OCI-M1 (cell line): ENCODE data around the gene EMID1.

Source experiments
- DNase-seq: peaks from one replicate; lab custom pipeline; 2025; lab: John Stamatoyannopoulos, UW

Gene EMID1

DNA sequence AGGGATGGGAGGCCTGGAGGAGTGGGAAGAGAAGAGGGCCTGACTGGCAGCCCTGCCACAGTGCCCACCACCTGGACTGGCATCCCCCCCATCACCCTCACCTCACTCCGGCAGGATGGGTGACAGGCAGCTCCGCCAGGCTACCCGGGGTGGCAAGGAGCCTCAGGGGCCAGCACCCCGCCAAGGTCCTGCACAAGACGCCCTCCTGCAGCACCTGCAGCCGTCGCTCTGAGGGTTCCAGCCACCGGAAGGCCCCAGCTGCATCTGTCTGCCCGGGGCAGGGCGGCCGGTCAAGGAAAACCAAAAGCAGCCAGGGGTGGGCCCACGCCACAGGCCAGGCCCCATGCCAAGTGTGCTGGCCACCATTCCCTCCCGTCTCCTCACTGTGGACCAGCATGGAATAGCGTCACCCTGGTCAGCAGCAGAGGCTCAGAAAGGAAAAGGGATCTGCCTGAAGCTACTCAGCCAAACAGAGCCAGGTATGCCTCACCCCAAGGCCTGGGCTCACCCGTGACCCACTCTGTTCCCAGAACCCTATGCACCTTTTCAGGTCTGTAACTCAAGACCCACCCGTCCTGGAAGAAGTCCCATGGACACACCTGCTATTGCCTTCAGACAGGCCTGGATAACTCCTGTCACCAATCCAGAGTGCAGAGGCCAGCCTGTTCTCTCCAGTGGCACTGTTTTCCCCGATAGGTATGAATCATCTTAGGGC, 55.1 kb downstream of the EMID1 start:
- no peak for DNase-seq

DNA sequence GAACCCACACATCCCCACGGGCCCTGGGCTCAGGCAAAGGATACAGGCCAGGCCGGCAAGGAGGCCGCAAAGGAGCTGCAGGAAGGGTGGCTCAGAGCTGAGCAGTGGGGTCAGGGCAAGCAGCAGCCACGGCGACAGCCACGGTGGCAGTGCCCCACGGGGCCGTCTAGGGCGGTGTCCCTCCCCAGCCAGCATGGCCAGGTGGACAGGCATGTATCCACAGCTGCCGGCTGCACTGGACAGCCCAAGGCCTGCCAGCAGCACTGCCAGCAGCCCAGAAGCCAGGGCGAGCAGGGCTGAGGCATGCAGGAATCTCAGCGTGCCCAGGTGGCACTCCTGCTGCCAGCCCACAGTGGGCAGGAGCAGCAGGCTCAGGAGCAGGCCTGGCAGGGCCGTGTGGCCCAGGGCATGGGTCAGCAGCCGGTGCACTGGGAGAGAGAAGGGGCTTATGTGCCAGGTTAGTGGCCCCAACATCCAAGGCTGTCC, 58.1 kb downstream of the EMID1 start:
- DNase-seq, result no peak

DNA sequence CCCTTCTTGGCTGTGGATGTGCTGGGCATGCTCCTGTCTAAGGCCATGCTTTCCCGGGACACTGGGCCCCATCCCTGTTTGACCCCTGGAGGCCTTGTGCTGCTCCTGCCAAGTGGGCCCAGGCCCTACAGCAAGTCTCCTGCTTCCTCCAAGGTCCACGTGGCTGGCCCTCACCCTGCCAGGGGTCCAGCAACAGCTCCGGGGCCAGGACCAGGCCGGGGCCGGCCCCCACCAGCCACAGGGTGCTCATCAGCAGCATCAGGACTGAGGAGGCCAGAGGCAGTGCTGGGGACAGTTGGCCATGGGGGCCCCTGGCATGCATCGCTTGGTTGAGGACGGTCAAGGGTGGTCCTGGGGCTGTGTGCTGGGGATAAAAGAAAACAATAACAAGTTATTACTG, 59.6 kb downstream of the EMID1 start:
- no peak for DNase-seq

DNA sequence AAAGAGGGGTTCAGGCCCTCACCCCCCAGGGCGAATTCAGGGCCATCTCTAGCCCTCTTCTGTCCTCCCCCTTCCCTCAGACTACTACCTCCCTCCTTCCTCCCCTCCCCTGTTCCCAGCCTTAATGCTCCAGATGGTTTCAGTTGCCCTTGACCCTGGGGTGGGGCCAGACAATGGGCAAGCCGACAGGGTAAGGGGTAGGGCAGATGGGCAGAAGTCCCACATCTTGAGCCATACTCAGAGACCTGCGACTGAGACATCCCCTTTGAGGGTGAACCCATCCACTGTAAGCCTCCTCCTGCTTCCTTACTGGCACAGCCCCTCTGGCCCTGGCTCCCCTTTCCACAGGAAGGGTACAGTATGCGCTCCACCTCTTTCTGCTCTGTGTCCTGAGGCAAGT, 60.2 kb downstream of the EMID1 start:
- DNase-seq, result no peak

DNA sequence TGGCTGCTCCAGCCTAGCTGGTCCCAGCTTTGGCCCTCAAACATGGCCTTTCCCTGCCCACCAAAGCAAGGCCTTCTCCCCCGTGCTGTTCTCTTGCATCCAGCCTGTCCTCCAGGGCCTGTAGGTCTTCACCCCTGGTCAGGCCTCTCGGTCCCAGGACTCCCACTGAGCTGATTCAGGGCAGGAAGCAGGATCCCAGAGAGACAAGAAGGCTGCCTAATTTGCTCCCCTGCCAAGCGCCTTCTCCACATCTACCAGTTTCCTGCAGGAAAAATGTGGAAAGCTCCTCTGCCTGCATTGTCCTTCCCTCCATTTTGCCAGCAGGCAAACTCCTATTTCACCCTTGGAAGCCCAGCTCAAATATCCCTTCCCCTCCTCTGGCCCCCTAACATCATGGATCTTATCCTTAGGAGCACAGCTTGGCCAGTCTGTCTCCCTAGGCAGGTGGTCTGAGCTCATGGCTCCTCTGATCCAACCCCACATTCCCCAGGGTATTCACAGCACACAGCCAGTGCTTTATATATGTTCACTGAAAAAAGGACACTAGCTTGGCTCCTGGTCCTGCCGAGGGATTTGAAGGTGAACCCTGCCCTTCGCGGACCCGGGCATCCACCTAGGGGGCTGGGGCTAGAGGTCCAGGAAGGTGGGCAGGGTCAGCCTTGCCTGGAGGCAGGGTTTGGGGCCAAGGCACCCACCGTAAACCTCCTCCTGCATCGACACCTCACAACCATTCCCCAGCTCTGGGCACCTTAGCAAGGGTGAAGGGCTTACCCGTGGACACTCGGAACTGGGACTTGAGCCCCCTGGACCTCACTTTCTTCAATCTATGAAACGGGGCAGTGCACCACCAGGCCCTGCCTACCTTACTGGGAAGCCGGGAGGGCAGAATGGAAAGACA, 61.1 kb downstream of the EMID1 start:
- DNase-seq, result peak; percentile 41

DNA sequence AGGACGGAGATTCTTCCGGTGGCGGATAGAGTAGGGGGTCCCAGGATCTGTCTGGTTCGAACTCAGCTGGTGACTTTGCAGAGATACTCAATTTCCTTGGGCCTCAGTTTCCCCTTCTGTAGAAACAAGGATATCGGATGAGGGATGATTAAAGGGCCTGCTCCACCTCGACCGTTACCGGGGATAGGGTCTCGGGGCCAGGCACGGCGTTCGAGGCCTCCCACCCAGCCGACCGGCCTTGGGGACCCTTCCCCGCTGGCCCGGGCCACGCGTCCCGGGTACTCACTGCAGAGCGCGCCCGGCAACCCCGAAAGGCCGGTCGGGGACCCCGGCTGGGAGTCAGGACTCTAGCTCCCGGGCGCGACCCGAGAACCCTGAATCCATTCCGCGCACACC, 61.8 kb downstream of the EMID1 start:
- no peak for DNase-seq

DNA sequence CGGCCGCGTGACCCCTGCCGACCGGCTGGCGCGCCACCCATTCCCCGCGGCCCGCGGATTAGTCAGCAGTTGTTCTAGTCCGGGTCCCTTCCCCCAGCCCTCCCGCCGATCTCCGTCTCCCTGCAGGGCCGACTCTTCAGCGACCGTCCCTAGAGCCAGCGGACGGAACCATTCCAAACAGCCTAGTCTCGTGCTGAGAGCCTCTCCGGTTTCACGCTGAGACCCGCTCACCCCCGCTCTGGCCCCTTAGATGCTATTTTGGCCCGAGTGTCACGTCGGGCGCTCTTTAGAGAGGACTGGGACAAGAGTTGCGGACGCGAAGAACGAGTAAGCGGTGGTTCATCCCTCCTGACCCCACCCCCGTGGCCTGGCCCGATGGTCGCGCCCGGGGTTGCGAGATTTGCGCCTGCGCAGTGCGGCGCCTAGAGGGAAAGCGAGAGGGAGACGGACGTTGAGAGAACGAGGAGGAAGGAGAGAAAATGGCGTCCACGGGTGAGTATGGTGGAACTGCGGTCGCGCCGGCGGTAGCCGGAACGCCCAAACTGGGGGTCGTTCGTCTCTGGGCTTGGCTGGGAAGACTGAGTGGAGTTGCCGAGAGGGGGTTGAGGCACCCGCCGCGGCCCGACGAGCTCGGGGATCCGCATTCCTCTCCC, 62.3 kb downstream of the EMID1 start, which contains the start of the genes EWSR1 and RHBDD3:
Gene EWSR1 (plus strand): TSS at position 411 of the 653 bp plus-strand sequence. CDS start 69 bp downstream, at position 480.
Gene RHBDD3 (minus strand): TSS at position 124 of the 653 bp plus-strand sequence. CDS start 2,355 bp downstream, outside the sequence.
- peak; percentile 98 for DNase-seq

DNA sequence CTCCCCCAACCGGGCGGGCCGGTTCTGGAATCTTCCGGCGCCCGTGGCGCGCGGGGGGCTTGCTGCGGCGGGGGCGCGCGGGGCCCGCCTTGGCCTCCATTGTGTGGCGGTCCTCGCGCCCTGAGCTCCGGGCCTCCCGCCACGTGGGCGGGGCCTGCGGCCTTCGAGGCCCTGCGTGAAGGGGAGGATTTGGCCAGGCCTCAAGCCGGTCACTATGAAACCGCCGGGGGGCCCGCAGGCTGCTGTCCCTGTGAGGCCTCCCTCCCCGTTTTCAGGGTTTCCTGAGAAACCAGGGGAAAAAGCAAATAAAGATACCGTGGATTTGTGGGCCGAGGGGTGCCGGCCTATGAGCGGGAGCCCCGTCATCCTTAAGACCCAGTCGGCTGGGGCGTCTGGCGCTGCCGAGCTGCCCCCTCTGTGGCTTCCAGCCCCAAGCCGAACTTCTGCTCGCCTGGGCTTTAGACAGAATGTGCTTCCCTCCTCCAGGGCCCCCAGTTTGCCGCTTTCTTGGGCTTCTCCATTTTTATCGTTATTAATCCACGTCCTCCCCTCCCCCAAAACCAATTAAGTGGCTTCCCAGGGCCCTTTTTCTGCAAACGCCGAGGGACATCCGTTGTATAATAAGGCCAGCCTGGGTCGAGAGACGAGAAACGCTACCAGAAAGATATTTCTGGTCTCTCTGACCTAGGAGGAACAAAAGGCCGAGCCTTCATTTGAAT, 63.0 kb downstream of the EMID1 start:
- peak; percentile 61 for DNase-seq

DNA sequence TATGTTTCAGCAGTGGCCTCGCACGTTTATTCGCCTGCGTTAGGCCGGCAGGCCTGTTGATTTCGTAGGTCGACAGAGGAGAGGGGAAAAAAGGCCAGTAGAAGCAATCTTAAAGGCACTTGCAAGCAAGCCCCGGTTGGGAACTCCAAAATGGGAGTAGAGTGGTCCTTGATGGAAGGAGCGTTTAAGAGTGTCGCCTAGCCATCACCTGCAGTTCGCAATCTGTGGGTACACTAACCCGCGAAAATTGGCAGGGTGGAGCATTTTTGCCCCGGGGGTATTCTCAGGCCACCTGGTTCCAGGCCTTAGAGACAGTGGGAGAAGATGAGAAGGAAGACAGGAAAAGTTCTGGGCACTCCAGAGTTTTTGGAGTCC, 63.5 kb downstream of the EMID1 start:
- peak; percentile 45 for DNase-seq

DNA sequence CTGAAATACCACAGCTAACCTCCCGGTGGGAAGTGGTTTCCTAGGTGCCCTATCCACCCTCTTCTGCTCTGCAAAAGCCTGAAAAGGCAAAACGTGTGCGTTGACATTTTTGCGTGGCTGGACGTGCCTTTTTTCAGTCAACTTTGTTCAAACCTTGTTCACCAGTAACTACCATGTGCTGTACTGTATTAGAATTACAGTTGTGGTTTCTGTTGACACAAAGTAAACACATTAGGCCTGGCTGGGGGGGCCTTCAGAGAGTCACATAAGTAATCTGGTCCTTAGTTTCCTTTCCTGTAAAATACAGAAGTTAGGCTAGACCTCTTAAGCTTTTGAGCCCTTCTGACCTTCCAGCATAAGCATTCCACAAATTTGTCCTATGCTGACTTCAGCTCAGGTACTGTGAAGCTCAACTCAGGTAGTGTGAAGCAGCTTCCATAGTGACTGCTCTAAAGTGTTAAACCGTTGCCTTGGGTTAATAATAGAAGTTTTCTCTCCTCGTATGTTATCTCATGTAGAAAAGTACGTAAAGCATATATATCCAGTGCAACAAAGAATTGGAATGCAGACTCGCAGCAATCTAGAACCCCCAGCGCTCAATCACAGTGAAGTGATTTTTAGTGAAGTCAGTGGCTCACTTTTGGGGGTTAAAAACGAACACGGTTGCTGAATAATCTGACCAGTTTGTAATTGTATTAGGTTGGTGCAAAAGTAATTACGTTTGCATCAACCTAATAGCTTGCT, 64.2 kb downstream of the EMID1 start:
- DNase-seq, result peak; percentile 52

DNA sequence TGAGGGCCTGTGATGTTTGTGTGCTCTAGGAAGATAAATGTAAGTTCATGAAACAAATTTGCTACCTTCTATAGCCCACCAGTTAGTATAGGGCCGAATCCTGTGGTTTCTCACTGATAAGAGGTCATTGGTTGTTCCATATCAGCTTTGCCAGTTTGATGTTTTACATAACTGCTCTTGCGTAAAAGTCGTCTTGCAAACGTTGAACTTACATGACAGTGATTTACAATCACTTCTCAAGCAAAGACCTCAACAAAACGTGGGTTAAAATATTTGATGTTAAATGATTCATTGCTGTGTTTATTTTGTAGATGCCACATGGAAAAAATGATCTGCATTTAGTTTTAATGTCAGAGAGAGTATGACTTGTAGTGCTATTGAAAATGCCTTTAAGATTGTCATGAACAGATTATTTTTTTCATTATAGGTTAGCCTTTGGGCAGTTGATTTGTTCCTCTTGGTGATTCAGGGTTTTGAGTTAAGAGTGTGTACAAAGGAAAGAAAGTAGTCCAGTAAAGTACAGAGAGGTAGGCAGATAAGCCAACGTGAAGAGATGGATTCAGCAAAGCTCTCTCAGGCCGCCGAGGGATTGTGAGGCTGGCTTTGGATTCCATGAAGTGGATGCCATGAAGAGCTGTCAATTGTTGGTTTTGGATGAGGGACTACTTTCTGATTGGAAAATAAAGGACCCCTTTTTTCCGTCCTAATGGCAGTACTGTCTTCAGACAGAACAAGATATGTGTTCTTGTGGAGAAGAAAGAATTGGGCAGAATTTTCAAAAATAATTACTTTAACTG, 65.0 kb downstream of the EMID1 start:
- DNase-seq, result peak; percentile 94

DNA sequence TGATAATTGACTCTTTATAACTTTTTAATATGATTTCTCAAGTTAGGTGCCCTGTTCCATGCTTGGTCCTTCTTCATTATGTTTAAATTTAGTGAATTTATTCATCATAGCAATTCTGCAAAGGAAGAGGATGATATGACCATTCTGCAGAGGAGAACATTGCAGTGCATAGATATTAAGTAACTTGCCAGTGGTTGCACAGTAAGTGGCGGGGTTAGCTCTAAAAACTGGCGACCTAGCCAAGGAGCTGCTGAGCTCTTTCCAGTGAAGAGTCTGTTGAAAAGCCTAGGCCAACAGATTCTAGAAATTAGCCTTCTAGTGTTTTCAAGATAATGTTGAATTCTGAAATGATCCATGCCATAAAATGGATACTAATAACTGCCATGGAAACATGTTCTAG, 66.9 kb downstream of the EMID1 start:
- no peak for DNase-seq

DNA sequence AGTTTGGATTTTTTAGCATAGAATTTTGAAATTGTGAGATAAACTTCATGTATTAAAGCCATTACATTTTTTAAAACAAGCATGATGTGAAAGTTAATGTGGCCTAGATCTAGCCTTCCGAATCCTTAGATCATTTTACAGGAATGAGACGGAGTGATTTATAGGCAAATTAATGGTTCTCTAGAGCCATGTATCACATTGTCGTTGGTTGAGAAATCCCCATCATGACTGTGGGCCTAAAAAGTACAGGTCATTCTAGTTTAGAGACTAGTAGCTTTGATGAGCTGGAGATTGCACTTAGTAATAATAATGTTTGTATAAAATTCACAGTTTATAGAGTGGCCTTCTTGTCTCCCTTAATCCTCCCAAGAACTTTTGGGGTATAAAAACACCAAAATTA, 69.5 kb downstream of the EMID1 start:
- DNase-seq, result no peak

DNA sequence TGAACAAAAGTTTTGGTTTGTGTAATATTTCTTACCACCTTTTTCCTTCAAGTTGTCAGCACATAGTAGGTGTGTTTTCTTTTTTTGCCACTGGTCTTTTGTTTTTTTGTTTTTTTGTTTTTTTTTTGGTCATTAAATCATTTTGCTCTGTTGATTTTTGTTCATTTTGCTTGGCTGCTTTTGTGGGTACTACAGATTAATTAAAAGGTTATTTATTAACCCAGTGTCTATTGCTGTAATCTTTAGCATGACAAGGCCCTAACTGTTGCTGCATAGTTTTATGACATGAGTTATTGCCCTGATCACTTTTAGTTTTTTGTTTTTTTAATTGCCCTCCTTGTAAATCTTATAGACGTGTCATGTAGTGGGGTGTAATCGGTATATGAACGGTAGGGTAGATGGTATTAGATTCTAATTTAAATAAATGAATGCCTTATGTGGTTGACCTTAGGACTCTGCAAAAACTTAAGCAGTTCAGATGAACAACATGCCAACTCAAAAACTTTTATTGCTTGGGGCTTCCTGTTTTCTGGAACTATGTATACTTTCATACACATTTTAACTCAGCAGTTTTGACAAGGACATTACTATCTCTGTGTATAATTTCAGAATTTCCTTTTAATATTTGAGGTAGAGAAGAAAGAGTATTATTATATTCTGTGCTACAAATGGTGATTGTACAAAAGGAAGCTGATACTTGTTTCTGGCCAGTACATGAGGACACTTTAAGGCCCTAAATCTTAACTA, 70.3 kb downstream of the EMID1 start:
- DNase-seq, result no peak

DNA sequence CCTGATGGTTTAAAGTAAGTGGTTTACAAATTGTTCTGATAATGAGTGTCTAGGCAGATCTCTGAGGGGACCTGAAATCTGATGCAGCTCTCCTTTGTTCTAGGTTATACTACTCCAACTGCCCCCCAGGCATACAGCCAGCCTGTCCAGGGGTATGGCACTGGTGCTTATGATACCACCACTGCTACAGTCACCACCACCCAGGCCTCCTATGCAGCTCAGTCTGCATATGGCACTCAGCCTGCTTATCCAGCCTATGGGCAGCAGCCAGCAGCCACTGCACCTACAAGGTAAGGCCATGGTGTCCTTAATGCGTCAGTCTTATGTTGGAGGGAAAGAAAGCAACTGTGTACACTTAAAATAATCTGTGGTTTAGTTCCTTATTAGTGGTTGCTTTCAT, 72.2 kb downstream of the EMID1 start:
- DNase-seq, result no peak

DNA sequence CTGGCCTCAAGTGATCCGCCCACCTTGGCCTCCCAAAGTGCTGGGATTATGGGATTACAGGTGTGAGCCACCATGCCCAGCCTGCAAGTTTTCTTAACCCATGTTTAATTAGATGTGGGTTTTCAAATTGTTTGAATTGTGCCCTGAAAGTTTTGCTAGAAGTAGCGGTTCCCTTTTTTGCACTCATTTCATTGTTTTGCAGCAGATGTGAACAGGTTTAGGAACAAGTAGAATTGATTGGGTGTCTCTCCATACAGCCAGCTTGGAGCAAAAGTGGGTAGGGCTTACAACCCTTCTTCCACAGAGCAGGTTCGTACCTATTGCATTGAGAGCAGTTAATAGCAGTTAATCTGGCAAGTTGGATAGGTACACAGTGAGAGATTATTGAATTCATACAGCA, 78.5 kb downstream of the EMID1 start:
- no peak for DNase-seq

DNA sequence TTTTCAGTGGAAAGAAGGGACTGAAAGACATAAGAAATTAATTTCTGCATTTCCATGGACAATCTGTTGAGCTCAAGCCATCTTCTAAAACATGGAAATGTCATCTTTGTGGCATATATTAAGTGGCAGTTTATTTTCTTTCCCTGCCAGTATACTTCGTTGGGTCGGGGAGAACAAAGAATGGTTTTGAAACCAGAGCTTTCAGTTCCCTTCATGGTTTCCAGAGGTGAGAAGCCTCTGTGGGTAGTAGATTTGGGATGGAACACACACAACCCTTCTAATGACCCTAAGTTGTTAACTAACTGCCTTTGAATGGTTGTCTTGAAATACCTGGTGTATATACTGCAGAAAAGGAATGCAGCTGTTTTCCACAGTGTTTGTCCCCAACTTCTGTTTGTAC, 83.1 kb downstream of the EMID1 start:
- DNase-seq, result no peak

DNA sequence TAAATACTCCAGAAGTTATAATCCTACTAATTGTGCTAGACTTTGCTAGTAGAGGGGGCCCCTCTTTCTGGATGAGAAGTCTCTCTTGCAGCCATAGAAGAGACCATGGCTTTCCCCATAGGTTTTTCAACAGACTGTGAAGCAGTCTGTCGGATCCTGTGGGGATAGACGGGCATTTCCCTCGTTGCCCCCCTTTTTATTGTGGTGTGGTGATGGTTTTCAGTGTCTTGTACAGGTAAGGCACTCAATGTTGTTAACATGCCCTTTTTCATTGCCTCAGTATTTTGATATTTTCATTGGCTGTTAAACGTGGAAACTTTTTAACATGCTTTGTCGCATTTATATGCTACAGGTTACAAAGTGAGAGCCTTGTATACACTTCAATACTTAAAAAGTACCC, 84.4 kb downstream of the EMID1 start:
- no peak for DNase-seq

DNA sequence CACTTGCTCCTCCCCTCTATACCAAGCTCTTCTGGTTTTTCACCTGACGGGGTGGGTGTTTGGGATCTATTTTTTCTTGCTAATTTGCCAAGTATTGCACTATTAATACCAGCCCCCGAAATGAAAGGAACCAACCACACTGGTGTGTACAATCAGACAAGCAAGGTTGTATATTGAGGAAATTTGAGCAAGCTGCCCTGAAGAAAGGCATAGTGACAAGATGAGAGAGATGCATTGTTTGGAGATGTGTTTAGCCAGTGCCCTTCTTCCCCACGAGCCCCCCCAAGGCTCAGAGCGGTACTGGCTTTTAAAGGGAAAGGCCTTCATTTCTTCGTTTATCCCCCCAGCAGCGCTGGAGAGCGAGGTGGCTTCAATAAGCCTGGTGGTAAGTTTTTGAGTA, 85.5 kb downstream of the EMID1 start:
- no peak for DNase-seq

DNA sequence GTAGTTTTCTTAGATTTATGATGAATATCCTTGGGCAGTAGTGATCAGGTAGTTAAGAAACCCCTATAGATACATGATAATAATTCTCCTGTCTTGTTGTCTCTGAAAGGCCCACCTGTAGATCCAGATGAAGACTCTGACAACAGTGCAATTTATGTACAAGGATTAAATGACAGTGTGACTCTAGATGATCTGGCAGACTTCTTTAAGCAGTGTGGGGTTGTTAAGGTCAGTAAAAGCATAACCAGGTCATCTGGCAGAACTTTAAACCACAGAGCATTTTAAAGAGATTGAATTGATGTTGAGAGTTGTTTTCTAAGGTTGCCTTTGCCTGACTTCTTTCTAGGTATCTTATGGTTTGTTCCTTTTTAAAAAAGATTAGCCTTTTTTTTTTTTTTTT, 86.7 kb downstream of the EMID1 start:
- DNase-seq, result no peak
